GM18519 (cell line): Measurements from ENCODE around the gene SNHG17.
A peak's percentile ranks its signal among the peaks of the same experiment; 100 is the strongest.
"Not testable (repeated sequence)": the region's sequence is repeated elsewhere in the genome, so short reads cannot be mapped to it uniquely, and the experiment has no call there.

Experiments
- ATAC-seq: cut with Tn5 transposase; IDR thresholded peaks from one replicate; pipeline ENCODE4 v1.9.1; 2021; ENCODE audit warnings: mild to moderate bottlenecking, moderate library complexity; ENCODE audit not compliant: unreplicated experiment, low FRiP score

SNHG17 gene

GRCh38 chr20:38434770-38435554, at the start of gene SNHG17:
Gene SNHG17 (minus strand): TSS chr20:38435328.
- peak; percentile 63 for ATAC-seq

GRCh38 chr20:38479596-38479995, 44.5 kb upstream of the SNHG17 start:
- ATAC-seq, result no peak

DNA sequence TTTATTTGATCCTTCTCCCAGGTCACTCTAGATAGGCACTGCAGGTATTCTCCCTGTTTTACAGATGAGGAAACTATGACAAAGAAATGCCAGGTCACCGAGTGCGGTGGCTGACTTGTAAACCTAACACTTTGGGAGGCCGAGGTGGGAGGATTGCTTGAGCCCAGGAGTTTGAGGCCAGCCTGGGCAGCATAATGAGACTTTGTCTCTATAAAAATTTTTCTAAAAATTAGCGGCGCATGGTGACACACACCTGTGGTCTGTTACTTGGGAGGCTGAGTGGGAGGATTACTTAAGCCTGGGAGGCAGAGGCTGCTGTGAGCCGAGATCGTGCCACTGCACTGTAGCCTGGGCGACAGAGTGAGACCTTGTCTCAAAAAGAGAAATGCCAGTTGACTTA, 42.6 kb upstream of the SNHG17 start:
- no peak for ATAC-seq

- ATAC-seq, result no peak
Measured at GRCh38 chr20:38473367-38473795, 38.3 kb upstream of the SNHG17 start.

GRCh38 chr20:38472513-38473366, 37.6 kb upstream of the SNHG17 start, which contains the start of gene RALGAPB:
Gene RALGAPB (plus strand): TSS chr20:38472843. CDS start chr20:38488433, 15,590 bp downstream.
- peak; percentile 85 for ATAC-seq

DNA sequence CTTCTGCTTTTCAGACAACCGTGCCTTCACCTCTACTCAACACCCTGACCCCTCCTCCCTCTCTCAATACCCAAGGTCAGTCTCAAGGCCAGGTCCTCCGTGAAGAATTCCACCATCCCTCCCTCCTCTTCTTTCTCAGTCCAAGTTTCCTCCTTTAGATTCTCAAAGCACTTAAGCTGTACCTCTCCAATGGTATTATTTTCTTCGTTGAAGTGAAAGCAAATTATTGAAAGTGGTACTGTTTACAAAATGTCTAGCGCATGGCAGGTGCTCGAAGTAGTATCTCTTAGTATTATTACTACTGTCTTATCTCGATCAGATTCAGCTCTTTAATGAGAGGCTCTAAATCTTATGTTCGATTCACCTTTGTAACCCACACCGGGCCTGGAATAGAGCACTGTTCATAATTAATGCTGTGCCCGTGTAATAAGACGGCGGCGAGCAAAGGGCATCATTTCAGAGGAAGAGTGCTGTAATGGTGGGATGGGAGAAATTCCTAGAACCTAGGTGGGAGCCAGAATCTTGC, 36.9 kb upstream of the SNHG17 start:
- ATAC-seq, result no peak

GRCh38 chr20:38471245-38471644, 36.1 kb upstream of the SNHG17 start:
- no peak for ATAC-seq

- ATAC-seq, result no peak
Measured at GRCh38 chr20:38466983-38467382, 31.9 kb upstream of the SNHG17 start.

DNA sequence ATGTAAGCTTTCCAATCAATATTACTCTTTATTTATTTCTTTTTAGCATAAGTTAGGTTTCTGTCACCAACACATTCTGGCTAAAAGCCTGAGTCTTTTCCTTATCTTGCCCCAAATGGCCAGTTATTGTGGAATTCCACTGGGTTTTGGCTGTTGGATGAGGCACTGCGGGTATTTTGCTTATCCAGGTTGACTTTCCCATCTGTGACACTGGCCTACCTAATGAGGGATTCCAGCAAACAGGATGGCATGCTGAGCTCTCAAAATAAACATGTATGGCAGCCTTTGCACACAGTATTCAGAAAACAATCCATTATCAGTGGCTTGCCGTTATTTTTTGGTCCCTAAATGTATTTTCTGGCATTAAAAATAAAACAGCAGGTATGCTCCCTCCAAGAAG, 31.0 kb upstream of the SNHG17 start:
- ATAC-seq, result no peak

GRCh38 chr20:38461569-38461968, 26.4 kb upstream of the SNHG17 start:
- not testable (repeated sequence) for ATAC-seq

- not testable (repeated sequence) for ATAC-seq
Measured at GRCh38 chr20:38461167-38461566, 26.0 kb upstream of the SNHG17 start.

DNA sequence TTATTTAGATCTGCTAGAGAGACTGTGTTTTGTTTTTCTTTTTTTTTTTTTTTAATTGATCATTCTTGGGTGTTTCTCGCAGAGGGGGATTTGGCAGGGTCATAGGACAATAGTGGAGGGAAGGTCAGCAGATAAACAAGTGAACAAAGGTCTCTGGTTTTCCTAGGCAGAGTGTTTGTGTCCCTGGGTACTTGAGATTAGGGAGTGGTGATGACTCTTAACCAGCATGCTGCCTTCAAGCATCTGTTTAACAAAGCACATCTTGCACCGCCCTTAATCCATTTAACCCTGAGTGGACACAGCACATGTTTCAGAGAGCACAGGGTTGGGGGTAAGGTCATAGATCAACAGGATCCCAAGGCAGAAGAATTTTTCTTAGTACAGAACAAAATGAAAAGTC, 25.5 kb upstream of the SNHG17 start:
- ATAC-seq, result not testable (repeated sequence)

DNA sequence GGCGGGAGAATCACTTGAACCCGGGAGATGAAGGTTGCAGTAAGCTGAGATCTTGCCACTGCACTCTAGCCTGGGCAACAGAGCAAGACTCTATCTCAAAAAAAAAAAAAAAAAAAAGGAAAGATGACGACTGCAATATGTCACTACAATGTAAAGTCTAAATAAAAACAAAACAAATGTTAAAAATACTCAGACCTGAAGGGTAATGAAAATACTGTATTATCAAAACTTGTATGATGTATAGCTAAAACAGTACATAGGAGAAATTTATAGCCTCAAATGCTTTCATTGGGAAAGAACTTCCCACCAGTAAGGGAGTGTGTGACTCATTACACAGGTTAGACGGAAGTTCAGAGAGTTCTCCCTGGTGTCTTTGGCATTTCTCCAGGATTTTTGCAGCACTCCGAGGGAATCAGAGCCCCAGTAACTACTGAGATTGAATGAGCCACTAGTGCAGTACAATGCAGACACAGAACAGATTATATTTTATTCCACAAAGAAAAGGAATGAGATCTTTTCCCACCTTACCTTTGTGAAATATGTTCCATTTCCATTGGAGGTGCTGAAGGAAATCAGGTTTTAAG, 25.0 kb upstream of the SNHG17 start:
- no peak for ATAC-seq

GRCh38 chr20:38458314-38458713, 23.2 kb upstream of the SNHG17 start:
- no peak for ATAC-seq

- ATAC-seq, result no peak
Measured at GRCh38 chr20:38454556-38455473, 19.7 kb upstream of the SNHG17 start.

DNA sequence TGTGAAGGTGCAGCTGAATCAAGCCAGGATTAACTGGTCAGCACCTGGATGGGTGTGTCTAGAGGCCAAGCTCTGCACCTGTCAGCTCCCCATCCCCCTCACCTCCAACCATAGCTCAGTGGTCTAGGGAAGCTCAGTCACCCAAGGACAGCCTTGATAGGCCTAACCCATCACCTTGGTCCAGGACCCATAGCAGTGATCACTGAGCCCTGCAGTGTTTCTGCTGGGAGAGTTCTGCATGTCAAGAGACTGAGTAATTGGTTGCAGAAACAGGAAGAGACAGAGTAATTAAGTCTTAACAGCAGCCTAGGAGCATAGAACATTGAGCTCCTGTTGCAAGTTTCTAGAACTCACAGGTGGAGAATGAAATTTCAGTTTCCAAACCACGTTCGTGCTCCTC, 18.8 kb upstream of the SNHG17 start:
- ATAC-seq, result peak; percentile 67

DNA sequence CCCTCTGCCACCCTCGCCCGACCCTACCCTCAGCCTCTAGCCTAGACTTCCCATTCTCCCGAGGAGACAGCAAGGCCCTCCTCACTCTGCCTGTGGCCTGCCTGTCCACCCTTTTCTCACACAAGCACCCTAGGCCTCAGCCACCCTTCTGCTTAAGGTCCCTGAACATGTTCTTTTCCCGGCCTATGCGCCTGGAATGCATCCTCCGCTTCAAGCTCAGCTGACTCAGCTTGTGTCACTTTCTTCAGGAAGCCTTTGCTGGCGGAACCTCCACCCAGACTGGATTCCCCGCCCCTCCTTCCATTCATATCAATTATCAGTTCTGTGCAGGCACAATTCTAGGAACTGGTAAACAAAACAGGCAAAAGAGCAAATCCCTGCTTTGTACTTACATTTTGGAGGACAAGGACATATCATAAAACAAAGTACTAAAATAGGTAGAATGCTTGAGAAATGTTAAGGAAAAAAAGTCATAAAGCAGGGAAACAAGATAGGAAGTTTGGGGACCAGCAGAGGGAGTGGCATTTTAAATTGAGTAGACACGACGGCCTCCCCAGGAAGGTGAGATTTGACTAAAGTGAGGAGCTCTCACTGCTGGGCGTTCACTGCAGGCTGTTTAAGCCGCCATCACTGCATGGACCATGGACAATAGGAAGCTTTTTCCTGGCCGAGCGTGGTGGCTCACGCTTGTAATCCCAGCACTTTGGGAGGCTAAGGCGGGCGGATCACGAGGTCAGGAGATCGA, 17.9 kb upstream of the SNHG17 start:
- no peak for ATAC-seq

DNA sequence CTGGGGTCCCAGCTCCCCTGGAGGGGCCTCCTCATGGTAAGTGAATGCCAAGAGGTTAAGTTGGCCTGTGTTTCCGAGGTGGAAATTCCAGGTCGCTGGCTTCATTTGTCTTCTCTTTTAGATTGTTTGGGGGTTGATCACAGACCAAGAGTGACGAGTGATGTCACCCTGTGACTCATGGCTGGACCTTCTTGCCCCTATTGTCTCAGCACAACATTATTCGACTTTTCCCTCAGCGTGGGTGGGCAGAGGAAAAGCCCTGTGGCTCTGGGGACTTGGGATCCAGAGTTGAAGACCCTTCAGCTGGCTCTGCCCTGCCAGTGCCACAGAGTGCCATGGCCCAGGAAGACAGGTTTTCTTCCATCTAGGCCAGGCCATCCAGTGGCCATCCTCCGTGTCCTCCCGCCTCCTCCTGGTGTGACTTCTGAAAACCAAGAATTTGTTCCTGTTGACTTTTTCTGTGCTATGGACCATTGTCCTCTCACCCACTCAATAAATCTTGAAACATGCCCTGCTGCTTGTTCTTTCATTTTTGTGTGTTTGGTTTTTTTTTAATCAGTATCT, 15.4 kb upstream of the SNHG17 start:
- ATAC-seq, result no peak

DNA sequence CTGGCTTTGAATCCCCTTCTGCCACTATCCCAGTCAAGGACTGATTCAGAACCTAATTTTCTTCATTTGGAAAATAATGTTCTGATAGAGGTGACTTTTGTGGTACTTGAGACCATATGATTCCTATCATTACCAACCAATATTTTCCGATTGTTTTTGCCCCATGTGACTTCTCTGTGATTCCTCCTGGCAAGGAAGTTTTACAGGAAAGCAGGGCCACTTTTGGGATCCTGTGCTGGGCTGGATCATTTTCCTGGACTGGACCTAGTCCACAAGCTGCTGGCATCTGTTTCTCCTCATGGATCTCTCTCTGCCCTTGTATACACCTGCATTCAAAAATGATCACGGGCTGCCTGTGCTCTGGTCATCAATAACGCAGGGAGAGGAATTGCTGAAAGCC, 13.9 kb upstream of the SNHG17 start:
- no peak for ATAC-seq
